Heart left ventricle (tissue), 13 donors: ENCODE measurements around the gene DAP.

ENCODE experiments used
- CTCF ChIP-seq, 12 donors: fragments of 200-600 bp; sonication (generic) in 4 of 12; IDR thresholded peaks; one replicate each; pipeline versions ENCODE4 v1.5.0 to v1.8.0; 2018 to 2022; ENCODE audit warnings: antibody characterized with exemption in 12 of 12, mild to moderate bottlenecking in 5 of 12
- POLR2A ChIP-seq, 2 donors: fragments of 450-650 bp; IDR thresholded peaks; one replicate each; pipeline ENCODE4 v1.6.1; 2017; ENCODE audit warnings: antibody characterized with exemption in 2 of 2, mild to moderate bottlenecking in 2 of 2, moderate library complexity in 2 of 2
- donor health status: ischemic (EF 13 %, LVEDD 7.1; RV severe dilation, severe dysfunction).
- donor health status: DM: no; HTN: yes; CAD: no.
- donor health status: DM: no; HTN: no; CAD: no.
- donor health status: ischemic (EF 25% LVEDD 6.9; RV normal size, moderate dysfunction).
- donor health status: ischemic (EF 25% LVEDD 5.7; RV mildly dilated, moderate dysfunction).
- donor health status: ischemic (EF 35%, LVEDD 5.7; RV mildly dilated, moderate dysfunction).
- donor health status: nonischemic (EF 11% LVEDD 7.7; RV severe dilation, severe dysfunction).
- donor health status: DM: yes; HTN: yes; CAD: no.
- donor health status: PGD.
- donor health status: ischemic (EF 29% LVEDD 5.4; RV normal size, mild dysfunction).
- donor health status: nonischemic (EF 23%, LVEDD 6.1; RV moderate dilation, normal function).

DNA sequence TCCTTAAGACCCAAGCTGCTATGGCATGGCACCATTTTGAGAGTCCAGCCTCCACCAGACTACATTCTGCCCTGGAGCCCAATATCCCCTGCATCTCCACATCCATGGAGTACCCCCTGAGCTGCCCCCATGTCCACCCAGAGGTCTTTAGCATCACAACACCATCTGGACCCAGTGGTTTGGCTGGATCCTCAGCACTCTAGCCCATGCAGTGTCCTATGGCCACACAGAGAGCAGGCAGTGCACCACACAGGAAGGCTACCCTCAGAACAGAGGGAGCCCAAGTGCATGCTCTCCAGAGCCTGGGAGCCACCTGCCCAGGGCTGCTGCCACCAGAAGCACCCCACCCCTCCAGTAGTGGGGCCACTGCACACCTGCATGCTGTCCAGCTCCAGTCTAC lies 18.6 kb upstream of the DAP start:
- no peak for TF ChIP-seq POLR2A (IDR thresholded peaks at IDR 0.05)
- TF ChIP-seq CTCF (IDR thresholded peaks at IDR 0.05), result no peak
